Kidney tubule cell (primary cell): ENCODE results near the gene BCL11B.

ENCODE experiments used
- DNase-seq: peaks from one replicate; pipeline ENCODE4 v3.0.0-alpha.2; 2018; ENCODE audit warnings: low spot score

Gene BCL11B

DNA sequence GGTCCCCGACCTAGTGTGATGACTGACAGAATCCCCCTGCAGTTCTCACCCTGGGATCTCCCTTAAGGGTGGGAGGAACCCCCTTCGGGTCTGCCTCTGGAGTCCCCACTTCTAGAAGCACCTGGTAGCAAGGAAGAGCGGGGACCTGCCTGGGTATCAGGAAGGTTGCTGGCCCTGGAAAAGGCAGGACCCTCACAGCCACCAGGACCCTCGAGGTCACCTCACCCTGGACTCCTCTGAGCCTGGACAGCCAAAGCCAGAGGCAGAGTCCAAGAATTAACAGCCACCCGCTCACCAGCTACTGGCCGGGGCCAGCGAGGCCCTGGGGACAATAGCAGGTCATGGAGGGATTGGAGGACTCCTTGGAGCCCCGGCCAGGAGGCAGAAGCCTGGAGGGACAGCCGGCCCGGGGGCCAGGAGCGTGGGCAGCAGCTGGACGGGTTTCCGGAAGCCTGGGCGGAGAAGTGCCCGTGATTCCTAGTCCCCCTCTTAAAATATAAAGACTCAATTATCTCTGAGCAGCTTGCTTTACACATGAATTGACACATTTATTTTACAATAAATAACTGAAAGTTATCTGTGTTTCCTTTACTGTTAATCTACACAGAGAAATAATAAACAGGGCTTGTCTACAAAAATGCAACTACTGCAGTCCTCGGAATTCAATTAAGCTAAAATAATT lies 17.5 kb downstream of the BCL11B start:
- no peak for DNase-seq

- DNase-seq: no peak
Measured at GRCh38 chr14:99253890-99254289, 18.1 kb downstream of the BCL11B start.

DNA sequence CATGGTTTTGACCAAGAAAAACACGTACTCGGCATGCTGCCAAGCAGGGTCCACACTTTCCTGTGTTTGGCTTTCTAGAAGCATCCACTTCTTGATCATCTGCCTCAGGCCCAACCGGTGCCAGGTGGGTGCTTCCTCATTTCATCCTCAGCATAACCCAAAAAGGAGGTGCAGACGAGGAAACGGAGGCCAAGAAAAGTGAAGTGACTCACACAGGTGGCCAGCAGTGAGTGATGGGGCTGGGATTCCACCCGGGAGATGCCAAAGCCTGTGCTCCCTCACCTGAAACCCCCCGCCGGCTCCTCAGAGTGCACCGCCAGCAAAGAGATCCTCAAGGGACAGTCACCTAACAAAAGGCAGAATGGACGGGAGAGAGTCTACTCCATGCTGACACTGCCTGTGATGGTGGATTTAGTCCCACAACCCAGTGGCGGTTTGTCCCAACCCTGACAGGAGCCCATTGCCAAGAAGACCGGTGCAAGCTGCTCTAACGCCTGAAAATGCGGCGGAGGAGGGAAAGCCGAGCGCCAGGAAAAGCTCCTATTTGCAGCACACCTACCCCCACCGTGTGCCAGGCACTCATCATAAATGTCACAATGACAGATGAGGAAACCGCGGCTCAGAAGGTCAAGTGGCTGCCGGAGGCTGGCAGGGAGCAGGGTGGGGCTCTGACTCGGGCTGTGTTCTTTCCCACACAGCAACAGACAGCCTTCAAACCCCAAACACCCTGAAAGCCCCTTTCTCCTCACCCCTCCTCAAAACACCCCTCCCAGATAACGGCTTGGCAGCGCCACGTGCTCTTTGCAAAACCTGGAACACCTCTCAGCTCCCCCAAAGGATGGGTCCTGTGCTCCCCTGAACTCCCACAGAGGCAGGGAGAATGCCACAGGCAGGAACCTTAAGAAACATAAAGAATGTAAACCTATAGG lies 18.8 kb downstream of the BCL11B start:
- DNase-seq: peak; percentile 20

- DNase-seq: no peak
Measured at GRCh38 chr14:99252443-99252939, 19.5 kb downstream of the BCL11B start.

GRCh38 chr14:99251721-99252120 lies 20.3 kb downstream of the BCL11B start:
- DNase-seq: no peak

DNA sequence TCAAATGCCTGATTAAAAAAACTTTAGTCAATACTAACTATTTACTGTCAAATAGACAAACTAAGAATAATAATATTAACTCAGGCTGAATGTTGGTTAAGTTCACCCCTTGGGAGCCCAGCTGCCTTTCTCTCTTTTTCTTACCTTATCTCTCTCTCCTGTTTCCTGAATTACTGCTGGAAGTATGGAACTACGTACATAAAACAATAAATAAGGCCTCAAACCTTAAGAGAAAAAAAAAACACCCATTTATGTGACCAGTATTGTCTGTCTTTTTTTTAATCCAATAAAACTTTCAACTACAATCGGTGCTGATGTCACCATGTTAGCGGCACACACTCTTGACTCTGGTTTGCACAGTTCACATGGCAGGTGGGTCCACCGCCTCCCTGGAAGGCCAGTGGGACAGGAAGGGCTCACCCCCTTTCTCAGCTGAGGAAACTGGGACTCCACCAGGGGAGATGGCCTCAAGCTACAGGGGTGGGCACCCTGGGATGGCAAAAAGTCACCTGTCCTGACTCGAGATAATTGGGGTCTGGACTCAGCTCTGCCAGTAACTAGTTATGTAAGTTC lies 21.3 kb downstream of the BCL11B start:
- DNase-seq: no peak

DNA sequence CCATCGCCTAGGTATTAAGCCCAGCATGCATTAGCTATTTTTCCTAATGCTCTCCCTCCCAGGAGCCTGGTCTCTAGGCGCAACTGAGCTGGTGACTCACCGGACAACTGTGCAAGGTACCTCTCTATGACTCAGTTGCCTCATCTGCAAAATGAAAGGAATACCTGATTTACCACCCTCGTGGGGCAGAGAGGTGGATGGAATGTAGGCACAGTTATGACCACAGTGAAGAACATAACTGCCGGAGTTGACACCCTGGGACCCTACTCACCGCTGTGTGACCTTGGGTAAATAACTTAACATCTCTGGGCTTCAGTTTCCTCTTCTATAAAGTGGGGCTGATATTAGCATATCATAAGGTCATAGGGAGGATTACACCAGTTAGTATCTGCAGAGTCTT lies 22.6 kb downstream of the BCL11B start:
- DNase-seq: peak; percentile 62

GRCh38 chr14:99248761-99249171 lies 23.2 kb downstream of the BCL11B start:
- DNase-seq: no peak

- no peak for DNase-seq
Measured at GRCh38 chr14:99247772-99248171, 24.2 kb downstream of the BCL11B start.

GRCh38 chr14:99247101-99247729 lies 24.8 kb downstream of the BCL11B start:
- DNase-seq: no peak

DNA sequence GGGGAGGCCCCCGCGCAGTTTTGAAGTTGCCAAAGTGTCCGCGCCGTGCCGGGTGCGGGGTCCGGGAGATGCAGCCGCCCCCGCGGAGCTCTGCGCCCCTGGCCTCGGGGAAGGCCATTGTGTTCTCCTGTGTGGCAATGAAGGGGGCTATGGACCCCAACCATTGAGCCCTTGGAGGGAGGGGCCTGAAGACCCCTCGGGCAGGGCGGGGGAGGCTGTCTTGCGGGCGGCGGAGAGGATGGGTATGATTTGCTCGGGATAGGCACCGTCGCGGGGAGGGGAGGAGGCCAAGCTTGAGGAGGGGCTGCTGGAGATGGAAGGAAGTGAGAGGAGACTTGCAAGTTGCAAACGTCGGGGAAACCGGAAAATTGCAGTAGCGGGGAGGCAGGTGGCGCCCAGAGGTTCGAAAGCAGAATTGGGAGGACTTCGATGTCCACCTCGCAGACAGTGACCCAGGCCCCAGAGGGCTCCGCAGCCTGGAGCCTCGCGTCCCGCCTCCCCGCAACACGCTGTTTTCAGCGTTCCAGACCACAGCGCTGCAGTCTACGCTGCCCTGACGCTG lies 25.4 kb downstream of the BCL11B start:
- no peak for DNase-seq

GRCh38 chr14:99245564-99246511 lies 26.2 kb downstream of the BCL11B start:
- DNase-seq: no peak

DNA sequence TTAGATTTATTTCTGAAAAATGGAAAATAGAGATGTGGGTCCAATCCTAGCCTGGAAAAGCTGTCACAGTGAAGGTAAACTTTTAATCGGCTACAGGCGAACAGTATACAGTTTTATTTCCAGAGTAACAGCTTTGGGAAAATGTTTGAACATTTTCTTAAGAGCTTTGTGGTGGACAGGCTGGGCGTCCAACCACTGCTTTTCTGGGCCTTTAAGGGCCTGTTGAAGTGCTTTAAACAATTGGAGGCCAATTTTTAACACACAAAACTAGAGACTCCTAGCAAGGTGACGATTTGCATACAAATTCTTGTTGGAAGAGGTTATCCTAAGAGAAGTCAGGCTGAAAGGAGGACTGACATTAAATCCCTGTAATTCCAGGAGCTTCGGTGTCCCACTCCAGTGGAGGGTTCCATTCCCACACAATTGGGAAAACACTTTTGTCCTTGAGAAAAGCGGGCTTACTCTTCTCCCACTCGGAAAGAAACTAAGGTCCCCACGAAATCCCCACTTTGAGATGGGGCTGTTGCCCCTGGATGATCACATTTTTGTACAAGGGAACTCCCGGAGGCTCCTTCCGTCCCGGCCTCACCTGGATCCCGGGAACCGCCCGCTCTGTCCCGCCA lies 26.9 kb downstream of the BCL11B start:
- DNase-seq: no peak

- no peak for DNase-seq
Measured at GRCh38 chr14:99244367-99244901, 27.6 kb downstream of the BCL11B start.

- no peak for DNase-seq
Measured at GRCh38 chr14:99242816-99243721, 28.9 kb downstream of the BCL11B start.

DNA sequence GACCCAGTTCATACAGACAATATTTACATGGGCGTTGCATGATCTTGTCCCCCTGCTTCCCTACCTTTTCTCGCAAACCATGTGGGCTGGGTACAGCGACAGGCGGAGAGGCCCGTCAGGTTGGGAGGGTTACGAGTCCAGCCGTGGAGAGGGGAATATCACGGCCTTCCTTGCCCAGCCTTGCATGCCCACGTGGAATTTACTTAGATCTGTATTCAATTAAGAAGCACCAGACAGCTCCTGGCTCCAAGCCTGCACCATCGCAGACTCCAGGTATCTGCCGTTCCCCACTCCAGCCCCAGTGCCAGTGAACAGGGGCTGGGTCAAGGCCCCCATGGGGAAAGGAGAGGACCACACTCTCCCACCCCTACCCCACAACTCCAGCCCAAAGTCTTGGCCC lies 29.8 kb downstream of the BCL11B start:
- DNase-seq: no peak

DNA sequence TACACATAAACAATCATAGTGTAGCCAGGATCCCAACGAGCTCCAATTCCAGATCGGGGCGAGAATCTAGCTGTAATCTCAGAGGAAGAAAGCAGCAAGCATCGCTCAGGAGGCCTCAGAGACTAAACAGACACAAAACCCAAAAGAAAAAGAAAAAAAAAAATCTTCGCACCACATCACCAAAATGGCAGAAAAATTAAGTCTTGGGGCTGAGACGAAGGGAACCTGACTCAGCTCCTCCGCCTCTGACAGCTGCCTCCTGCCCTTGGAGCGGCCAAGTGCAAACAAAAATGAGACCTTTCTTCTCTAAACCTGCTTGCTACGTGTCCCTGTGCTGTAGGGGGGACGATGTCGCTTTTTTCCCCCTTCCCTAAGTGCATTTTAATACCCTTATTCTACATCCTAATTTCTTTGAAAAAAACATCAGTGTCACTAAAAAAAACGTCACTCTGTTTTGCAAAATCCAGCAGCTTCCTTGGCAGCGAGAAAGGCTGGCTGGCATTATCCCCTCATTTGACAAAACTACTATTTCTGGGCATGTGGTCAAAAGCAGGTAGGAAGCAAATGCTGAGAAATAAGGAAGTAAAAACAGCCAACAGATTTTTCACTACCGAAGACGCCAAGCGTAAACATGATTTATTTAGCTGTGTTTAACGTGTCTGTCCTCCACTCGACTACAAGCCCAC lies 30.5 kb downstream of the BCL11B start:
- no peak for DNase-seq

DNA sequence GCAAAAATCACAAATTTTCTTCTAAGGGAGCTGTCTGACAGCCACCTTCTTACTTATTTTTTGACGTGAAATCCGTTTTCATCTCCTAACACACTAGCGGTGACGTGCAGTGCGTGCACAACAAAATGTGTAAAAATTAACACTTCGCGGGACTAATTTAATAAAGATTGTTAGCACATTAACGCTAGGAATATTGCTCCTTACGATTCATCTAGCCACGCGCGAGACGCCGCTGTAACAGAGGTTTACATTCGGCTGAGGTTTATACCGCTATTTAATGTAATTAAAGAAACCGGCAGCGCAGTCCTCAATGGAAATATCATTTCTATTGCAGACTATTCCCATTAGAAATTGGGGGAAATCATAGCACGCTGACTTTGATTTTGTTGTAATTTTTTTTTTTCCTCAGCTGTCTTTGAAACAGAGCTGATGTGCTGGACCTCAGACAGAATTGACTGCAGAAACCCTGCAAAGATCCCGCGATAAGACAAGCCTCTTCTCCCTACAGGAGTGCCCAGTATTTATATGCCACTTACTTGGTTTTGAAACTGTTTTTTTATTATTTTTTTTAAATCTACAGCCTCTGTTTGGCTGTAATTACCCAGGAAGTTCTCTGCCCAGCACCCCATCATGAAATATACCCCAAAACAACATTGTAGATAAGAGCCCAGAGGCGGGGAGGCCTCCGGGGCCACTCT lies 31.2 kb downstream of the BCL11B start:
- DNase-seq: no peak
